HepG2 (cell line): ENCODE data around the gene RNF123. TPM values are rescaled to one million over a fixed set of nuclear protein-coding genes. Genes with fewer than 3 reads are reported as not detected.

Experiments used
- ATF1 ChIP-seq: IDR thresholded peaks from 2 replicates; pipeline ENCODE4 v1.6.1; 2016; ENCODE audit warnings: mild to moderate bottlenecking, control low read depth
- CBX5 ChIP-seq: sonication (generic); formaldehyde crosslinking; IDR thresholded peaks from 2 replicates; pipeline ENCODE4 v1.4.0; 2020; ENCODE audit warnings: missing genetic modification reagents, borderline replicate concordance
- GABPA ChIP-seq, 2 experiments: IDR thresholded peaks; 2 replicates each; pipeline ENCODE4 v1.6.1; 2011 to 2016; ENCODE audit warnings: low read depth in 2 of 2, low read length in 1 of 2, missing biosample characterization in 1 of 2, missing genetic modification characterization in 1 of 2
- HNRNPL ChIP-seq: fragments of 200-400 bp; formaldehyde crosslinking; IDR thresholded peaks from 2 replicates; pipeline ENCODE4 v1.6.1; 2017; ENCODE audit warnings: mild to moderate bottlenecking, low read depth, low read length
- KDM5B ChIP-seq: sonication (generic); formaldehyde crosslinking; IDR thresholded peaks from 2 replicates; pipeline ENCODE4 v1.4.0; 2020; ENCODE audit warnings: missing genetic modification reagents, mild to moderate bottlenecking, borderline replicate concordance
- KLF9 ChIP-seq: IDR thresholded peaks from 2 replicates; pipeline ENCODE4 v1.6.1; 2016; ENCODE audit warnings: low read depth
- RBM39 ChIP-seq: fragments of 200-400 bp; formaldehyde crosslinking; IDR thresholded peaks from one replicate; pipeline ENCODE4 v1.6.1; 2018; ENCODE audit warnings: antibody characterized with exemption, mild to moderate bottlenecking, low read depth, low read length; ENCODE audit not compliant: poor library complexity, severe bottlenecking
- TMF1 ChIP-seq: sonication (generic); formaldehyde crosslinking; IDR thresholded peaks from 2 replicates; pipeline ENCODE4 v1.8.1; 2022; ENCODE audit warnings: low read depth, missing genetic modification reagents
- ZFP1 ChIP-seq: IDR thresholded peaks from 2 replicates; pipeline ENCODE4 v1.6.1; 2016
- ZNF777 ChIP-seq: sonication (generic); formaldehyde crosslinking; IDR thresholded peaks from 2 replicates; pipeline ENCODE4 v1.4.0; 2020; ENCODE audit warnings: missing genetic modification reagents
- ZNF816 ChIP-seq: sonication (generic); formaldehyde crosslinking; IDR thresholded peaks from 2 replicates; pipeline ENCODE4 v1.8.0; 2022; ENCODE audit warnings: missing genetic modification reagents, mild to moderate bottlenecking, borderline replicate concordance
- polyA plus RNA-seq, 8 experiments: library from polyadenylated mRNA; depleted of rRNA in 3 of 8; stranded (reverse) in 7 of 8; unstranded in 1 of 8; fragments of >200 nt; fragmentation: Illumina TruSeq in 4 of 8; extraction: Trizol in 4 of 8; gene quantifications; 2 replicates each; pipeline versions ENCODE4 v1.2.1 to v1.2.3, GENCODE V29; 2011 to 2016; ENCODE audit warnings: low read depth in 4 of 8, missing spikeins in 1 of 8, mixed read lengths in 1 of 8; ENCODE audit not compliant: insufficient read depth in 1 of 8
- total RNA-seq, 5 experiments: library from RNA; depleted of rRNA; stranded (reverse); fragments of >200 nt; fragmentation: Illumina TruSeq; extraction: Trizol; gene quantifications; 2 replicates each; pipeline ENCODE4 v1.2.3, GENCODE V29; 2016; ENCODE audit warnings: low read depth in 1 of 5
- TF ChIP-seq, protein P1 (sequence below): sonication (generic); formaldehyde crosslinking; conservative IDR thresholded peaks from 2 replicates; pipeline ENCODE4 v1.8.0; 2022; ENCODE audit warnings: mild to moderate bottlenecking, moderate library complexity, missing genetic modification reagents
- TF ChIP-seq, protein P2 (sequence below): sonication (generic); formaldehyde crosslinking; IDR thresholded peaks from 2 replicates; pipeline ENCODE4 v1.8.0; 2022; ENCODE audit warnings: missing genetic modification reagents, low read depth, mild to moderate bottlenecking, borderline replicate concordance
- TF ChIP-seq, protein P3 (sequence below): sonication (generic); formaldehyde crosslinking; IDR thresholded peaks from 2 replicates; pipeline ENCODE4 v1.4.0; 2020; ENCODE audit warnings: mild to moderate bottlenecking, missing genetic modification reagents
- TF ChIP-seq, protein P4 (sequence below): sonication (generic); formaldehyde crosslinking; IDR thresholded peaks from 2 replicates; pipeline ENCODE4 v1.5.1; 2020; ENCODE audit warnings: mild to moderate bottlenecking, missing genetic modification reagents, borderline replicate concordance
- TF ChIP-seq, protein P5 (sequence below): sonication (generic); formaldehyde crosslinking; IDR thresholded peaks from 2 replicates; pipeline ENCODE4 v1.5.0; 2020; ENCODE audit warnings: mild to moderate bottlenecking, missing genetic modification reagents, borderline replicate concordance
- TF ChIP-seq, protein P6 (sequence below): sonication (generic); formaldehyde crosslinking; IDR thresholded peaks from 2 replicates; pipeline ENCODE4 v1.4.0; 2020; ENCODE audit warnings: missing genetic modification reagents

Gene RNF123
- total and polyA plus RNA-seq, 2 of the 13 experiments (the other 11 are each of a cell fraction or from before 2014, with no cell fraction given) = 29.9 to 82.2 TPM

DNA sequence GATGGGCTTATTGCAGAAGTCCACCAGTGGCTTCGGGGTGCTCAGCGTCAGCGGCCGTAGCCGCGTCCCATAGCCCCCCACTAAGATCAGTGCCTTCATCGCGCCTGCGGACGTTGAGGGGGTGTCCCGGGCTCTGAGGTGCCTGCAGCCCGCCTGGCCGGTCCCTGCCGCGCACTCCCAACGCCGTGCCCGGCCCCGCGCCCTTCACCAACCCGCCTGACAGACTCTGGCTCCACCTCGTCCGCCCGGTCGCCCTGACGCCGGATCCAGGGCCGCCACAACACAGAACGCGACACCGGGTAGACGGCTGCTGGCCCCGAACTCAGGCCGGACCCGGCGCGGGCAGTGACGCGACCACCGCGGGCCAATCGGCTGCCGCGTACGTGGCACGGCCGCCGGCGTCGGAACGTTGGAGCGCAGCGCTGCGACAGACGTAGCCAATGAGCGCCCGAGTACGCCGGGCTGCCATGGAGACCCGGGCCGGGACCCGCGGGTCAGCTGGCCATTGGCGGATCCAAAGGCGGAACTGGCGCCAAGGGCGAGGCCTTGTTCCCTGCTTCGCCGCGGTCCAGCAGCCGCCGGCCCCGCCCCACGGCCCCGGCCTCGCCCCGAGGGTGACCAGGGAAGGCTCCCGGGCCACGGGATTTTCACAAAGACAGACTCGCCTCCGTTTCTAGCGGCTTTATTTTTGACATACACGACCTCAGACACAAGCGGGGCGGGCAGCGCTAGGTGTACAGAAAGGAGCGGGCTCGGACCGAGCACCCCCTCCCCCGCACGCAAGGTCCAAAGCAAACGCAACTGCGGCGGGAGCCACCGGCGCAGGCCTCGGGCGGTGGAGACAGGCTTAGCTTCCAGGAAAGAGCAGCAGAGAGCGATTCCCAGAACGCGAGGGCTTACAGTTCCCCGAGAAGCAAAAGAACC, 34.5 kb downstream of the RNF123 start, which contains the start of gene GMPPB (continued):
- TF ChIP-seq, protein P1, sequence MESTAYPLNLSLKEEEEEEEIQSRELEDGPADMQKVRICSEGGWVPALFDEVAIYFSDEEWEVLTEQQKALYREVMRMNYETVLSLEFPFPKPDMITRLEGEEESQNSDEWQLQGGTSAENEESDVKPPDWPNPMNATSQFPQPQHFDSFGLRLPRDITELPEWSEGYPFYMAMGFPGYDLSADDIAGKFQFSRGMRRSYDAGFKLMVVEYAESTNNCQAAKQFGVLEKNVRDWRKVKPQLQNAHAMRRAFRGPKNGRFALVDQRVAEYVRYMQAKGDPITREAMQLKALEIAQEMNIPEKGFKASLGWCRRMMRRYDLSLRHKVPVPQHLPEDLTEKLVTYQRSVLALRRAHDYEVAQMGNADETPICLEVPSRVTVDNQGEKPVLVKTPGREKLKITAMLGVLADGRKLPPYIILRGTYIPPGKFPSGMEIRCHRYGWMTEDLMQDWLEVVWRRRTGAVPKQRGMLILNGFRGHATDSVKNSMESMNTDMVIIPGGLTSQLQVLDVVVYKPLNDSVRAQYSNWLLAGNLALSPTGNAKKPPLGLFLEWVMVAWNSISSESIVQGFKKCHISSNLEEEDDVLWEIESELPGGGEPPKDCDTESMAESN (CRISPR knock-in tag) = peak; percentile 67
- TF ChIP-seq TMF1 (no peak; the same call in 1 of the 2 replicates), CBX5 (CRISPR knock-in tag) (no peak), KDM5B (CRISPR knock-in tag) (peak; percentile 89; the same call in 1 of the 2 replicates), ATF1 (CRISPR knock-in tag) (peak; percentile 84), ZNF777 (CRISPR knock-in tag) (peak; percentile 41; the same call in 1 of the 2 replicates), RBM39 (no peak), KLF9 (CRISPR knock-in tag) (peak; percentile 70; the same call in 1 of the 2 replicates), GABPA (IDR thresholded peaks at IDR 0.05; ENCODE audit: low read depth, low read length) (no peak), GABPA (CRISPR knock-in tag; IDR thresholded peaks at IDR 0.05; ENCODE audit: low read depth) (no peak), ZFP1 (CRISPR knock-in tag) (no peak), HNRNPL (0 out of 2 replicates have a peak, but pooled peaks have one; percentile 47), ZNF816 (CRISPR knock-in tag) (no peak)
- TF ChIP-seq, protein P2, sequence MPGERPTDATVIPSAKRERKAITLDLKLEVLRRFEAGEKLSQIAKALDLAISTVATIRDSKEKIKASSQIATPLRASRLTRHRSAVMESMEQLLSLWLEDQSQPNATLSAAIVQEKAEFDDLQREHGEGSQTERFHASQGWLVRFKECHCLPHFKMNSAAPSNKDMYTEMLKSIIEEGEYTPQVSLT (CRISPR knock-in tag) = no peak
- TF ChIP-seq, protein P3, sequence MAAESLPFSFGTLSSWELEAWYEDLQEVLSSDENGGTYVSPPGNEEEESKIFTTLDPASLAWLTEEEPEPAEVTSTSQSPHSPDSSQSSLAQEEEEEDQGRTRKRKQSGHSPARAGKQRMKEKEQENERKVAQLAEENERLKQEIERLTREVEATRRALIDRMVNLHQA (CRISPR knock-in tag) = no peak
- TF ChIP-seq, protein P4, sequence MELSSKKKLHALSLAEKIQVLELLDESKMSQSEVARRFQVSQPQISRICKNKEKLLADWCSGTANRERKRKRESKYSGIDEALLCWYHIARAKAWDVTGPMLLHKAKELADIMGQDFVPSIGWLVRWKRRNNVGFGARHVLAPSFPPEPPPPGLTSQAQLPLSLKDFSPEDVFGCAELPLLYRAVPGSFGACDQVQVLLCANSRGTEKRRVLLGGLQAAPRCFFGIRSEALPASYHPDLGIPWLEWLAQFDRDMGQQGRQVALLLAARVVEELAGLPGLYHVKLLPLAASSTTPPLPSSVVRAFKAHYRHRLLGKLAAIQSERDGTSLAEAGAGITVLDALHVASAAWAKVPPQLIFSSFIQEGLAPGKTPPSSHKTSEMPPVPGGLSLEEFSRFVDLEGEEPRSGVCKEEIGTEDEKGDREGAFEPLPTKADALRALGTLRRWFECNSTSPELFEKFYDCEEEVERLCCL (CRISPR knock-in tag) = no peak
- TF ChIP-seq, protein P5, sequence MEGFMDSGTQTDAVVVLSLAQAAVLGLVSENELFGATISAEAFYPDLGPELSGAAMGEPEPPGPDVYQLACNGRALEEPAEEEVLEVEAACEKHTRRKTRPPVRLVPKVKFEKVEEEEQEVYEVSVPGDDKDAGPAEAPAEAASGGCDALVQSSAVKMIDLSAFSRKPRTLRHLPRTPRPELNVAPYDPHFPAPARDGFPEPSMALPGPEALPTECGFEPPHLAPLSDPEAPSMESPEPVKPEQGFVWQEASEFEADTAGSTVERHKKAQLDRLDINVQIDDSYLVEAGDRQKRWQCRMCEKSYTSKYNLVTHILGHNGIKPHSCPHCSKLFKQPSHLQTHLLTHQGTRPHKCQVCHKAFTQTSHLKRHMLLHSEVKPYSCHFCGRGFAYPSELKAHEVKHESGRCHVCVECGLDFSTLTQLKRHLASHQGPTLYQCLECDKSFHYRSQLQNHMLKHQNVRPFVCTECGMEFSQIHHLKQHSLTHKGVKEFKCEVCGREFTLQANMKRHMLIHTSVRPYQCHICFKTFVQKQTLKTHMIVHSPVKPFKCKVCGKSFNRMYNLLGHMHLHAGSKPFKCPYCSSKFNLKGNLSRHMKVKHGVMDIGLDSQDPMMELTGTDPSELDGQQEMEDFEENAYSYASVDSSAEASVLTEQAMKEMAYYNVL = peak; percentile 53; the same call in 1 of the 2 replicates
- TF ChIP-seq, protein P6, sequence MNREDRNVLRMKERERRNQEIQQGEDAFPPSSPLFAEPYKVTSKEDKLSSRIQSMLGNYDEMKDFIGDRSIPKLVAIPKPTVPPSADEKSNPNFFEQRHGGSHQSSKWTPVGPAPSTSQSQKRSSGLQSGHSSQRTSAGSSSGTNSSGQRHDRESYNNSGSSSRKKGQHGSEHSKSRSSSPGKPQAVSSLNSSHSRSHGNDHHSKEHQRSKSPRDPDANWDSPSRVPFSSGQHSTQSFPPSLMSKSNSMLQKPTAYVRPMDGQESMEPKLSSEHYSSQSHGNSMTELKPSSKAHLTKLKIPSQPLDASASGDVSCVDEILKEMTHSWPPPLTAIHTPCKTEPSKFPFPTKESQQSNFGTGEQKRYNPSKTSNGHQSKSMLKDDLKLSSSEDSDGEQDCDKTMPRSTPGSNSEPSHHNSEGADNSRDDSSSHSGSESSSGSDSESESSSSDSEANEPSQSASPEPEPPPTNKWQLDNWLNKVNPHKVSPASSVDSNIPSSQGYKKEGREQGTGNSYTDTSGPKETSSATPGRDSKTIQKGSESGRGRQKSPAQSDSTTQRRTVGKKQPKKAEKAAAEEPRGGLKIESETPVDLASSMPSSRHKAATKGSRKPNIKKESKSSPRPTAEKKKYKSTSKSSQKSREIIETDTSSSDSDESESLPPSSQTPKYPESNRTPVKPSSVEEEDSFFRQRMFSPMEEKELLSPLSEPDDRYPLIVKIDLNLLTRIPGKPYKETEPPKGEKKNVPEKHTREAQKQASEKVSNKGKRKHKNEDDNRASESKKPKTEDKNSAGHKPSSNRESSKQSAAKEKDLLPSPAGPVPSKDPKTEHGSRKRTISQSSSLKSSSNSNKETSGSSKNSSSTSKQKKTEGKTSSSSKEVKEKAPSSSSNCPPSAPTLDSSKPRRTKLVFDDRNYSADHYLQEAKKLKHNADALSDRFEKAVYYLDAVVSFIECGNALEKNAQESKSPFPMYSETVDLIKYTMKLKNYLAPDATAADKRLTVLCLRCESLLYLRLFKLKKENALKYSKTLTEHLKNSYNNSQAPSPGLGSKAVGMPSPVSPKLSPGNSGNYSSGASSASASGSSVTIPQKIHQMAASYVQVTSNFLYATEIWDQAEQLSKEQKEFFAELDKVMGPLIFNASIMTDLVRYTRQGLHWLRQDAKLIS (CRISPR knock-in tag) = no peak
